NCI-H2227 (cell line): ENCODE results near the gene OR2H1.

Experiments used
- DNase-seq: peaks from one replicate; lab custom pipeline; 2025; ENCODE audit not compliant: unreplicated experiment; lab: John Stamatoyannopoulos, UW

OR2H1 gene

GRCh38 chr6:29483186-29483585, 26.2 kb downstream of the OR2H1 start:
- DNase-seq: no peak

- DNase-seq: no peak
Measured at GRCh38 chr6:29483735-29484134, 26.8 kb downstream of the OR2H1 start.

- DNase-seq: peak; percentile 64
Measured at GRCh38 chr6:29486577-29486976, 29.6 kb downstream of the OR2H1 start.

DNA sequence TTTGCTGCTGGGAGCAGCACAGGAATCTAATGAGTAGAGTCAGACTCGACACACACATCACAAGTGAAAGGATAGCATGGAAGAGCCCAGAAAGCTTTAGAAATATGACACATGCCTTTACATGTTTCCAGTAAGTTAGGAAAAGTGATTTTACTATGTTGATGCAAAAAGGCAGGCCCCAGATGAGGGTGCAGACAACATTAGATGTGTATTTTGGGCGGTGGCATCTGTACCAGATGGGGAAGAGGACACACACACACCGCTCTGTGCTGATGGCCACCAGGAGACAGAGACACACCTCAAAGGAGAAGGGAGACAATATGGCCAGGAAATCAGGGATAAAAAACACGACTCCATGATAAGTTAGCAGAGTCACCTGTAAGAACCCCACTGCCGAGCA, 30.2 kb downstream of the OR2H1 start:
- no peak for DNase-seq

- DNase-seq: no peak
Measured at GRCh38 chr6:29487660-29488059, 30.7 kb downstream of the OR2H1 start, which contains the start of gene MAS1L. TSS of gene MAS1L (minus strand) at chr6:29487956. CDS start at chr6:29487902, 54 bp downstream.

DNA sequence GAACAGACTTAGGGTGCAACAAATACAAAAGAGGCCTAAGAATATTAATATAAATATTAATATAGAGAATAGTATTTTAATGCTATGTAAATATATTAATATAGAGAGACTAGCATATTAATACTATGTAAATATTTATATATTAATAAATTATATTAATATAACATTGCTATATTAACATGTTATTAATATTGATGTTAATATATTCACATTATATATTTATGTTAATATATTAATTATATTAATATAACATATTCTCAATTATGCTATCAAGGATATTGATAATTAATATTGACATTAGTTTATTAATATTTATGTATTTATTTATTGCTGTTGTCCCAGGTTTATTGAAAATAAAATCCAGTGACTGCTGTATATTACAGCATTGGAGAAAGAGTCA, 31.9 kb downstream of the OR2H1 start:
- DNase-seq: no peak

DNA sequence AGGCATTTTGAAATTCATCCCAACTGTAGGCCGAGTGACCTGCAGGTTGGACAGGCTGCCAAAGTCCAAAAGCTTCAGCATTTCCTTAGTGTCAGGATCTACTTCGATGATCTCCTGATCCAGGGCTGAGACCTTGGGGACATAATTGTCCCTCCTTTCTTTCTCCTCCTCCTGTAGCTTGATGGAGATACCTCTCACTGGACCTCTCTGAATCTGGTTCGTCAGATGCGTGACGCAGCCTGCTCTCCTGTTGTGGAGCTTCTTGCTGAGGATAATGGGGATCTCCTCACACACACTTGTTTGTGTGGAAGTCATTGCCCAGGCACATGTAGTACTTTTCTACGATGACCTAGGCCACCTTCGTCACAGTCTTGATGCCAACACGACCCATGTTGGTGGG, 32.3 kb downstream of the OR2H1 start:
- no peak for DNase-seq

DNA sequence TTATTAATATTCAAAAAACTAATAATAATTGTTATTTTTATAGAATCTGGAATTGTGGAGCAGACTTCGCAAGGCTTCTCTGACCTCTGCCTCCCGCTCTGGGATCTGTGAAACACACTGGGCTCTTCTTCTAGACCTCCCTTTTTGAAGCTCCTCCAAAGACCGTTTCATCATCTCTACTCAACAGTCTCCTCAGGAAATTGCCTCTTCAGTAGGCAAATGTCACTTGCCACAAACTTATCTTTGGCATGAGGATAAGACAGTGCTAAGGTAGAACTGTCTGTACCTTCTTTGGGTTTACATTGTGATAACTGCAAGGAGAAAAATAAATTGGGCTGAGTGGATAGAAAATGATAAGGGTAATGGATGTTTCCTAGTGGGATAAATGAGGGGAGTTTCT, 33.1 kb downstream of the OR2H1 start:
- DNase-seq: no peak

DNA sequence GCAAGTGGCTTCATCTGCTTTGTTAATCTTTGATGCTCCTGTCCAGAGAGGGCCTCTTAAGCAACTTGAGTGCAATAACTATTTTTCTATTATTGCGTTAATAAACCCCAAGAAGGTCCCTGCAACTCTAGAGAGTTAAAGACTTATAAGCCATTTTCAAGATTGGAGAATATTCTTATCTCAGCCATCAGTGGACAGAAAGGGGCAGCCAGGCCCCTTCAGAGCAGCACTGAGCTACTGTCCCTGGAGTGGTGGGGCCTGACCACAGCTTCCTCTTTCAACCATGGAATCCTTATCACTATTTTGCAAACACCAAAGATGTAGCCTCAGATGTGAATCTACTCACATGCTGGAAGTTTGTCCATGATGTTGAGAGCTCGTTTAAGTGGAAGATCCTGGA, 33.6 kb downstream of the OR2H1 start:
- DNase-seq: no peak

DNA sequence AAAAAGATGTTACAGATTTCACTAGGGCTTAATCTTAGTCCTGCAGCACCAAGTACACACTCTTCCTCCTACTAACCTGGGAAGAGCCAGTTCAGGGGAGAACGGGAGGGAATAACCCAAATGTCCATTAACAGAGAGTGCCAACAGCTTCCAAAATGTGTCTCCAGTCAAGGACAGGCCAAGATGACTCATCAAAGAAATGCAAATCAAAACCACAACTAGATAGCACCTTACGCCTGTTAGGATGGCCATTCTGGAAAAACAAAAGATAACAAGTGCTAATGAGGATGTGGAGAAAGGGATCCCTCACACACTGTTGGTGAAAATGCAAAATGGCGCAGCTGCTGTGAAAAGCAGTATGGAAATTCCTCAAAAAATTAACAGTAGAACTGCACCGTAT, 34.6 kb downstream of the OR2H1 start:
- no peak for DNase-seq

- no peak for DNase-seq
Measured at GRCh38 chr6:29493261-29493660, 36.3 kb downstream of the OR2H1 start.

GRCh38 chr6:29494131-29494530, 37.2 kb downstream of the OR2H1 start:
- no peak for DNase-seq

DNA sequence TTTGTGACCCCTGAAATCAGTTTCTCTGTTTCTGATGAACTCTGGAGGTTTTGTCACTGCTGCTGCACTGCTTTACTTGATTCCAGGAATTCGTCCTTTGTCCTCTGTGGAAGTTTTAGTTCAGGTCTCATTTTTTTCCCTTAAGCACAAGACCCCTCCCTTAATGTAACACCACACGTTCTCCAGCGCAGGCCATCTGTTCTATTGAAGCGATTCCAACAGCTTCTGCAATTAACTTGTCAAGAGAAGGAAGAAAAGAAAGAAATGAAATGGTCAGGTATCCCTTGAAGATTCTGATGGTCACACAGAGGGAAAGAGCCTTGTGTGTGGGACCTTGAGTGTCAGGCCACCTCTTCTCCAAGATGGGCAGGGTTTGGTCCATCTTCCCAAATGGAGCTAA, 38.6 kb downstream of the OR2H1 start:
- no peak for DNase-seq

GRCh38 chr6:29496961-29497360, 40.0 kb downstream of the OR2H1 start:
- no peak for DNase-seq

- DNase-seq: no peak
Measured at GRCh38 chr6:29499704-29500103, 42.7 kb downstream of the OR2H1 start.

- DNase-seq: no peak
Measured at GRCh38 chr6:29500594-29500993, 43.6 kb downstream of the OR2H1 start.

DNA sequence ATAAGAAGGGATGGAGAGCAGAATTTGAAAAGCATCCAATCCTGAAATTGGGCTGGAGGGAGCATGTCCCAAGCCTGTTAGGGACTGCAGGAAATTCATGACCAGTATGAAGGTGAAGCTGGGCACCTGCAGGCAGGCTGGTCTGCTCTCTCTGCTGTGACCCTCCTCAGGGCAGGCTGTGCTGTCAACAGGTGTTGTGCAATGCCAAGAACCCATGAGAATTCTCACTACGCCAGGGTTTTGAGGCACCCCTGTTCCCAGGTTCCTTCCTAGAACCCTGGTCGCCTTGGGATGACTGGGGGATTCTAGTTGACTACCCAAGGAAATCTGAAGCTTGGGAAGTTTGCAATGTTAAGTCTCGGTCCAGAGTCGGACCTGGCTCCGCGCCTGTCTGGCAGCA, 44.2 kb downstream of the OR2H1 start:
- no peak for DNase-seq

- no peak for DNase-seq
Measured at GRCh38 chr6:29502181-29502580, 45.2 kb downstream of the OR2H1 start.

GRCh38 chr6:29502597-29502996, 45.6 kb downstream of the OR2H1 start:
- DNase-seq: no peak

DNA sequence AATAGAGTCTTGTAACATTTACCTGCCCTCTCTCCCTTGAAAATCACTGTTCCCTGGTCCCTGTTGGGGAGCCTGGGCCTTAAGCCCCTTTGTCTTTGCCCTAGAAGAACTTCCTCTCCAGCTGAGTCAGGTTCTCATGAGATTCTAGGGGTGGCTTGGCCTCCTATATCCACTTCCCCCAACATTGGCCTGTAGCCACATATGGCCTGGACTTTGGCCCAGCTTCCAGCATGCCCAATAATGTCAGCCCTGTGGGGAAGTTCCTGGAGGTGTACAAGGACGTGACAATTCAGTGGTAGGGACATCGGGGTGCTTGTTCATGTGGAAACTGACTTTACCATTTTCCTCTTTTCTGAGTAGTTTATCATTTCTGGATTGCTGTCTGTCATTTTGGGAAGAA, 48.0 kb downstream of the OR2H1 start:
- no peak for DNase-seq

DNA sequence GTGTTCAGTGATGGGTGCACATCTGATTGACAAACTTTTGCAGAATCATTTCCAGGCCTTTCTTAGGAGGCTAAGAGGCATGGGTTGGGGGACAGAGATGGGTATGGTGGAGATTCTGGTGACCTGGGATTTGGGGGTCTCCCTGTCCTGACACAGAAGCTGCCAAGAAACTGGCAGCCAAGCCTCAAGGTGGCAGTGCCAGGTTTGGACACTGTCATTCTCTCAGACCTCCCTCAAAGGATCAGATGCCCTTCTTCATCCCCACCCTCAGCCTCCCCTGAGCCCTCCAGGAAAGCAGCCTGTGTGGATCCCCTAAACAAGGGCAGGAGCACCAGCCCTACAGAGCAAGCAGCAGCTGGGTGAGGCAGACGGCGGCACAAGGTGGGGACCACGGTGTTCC, 48.9 kb downstream of the OR2H1 start:
- no peak for DNase-seq

- DNase-seq: no peak
Measured at GRCh38 chr6:29506446-29507067, 49.6 kb downstream of the OR2H1 start.

GRCh38 chr6:29507319-29507718, 50.4 kb downstream of the OR2H1 start:
- DNase-seq: no peak

- DNase-seq: no peak
Measured at GRCh38 chr6:29509239-29509638, 52.3 kb downstream of the OR2H1 start.
